H4 (cell line): Measurements from ENCODE around the gene LMF1. TPM values are rescaled to one million over a fixed set of nuclear protein-coding genes. Genes with fewer than 3 reads are reported as not detected.

Experiments
- DNase-seq: peaks from one replicate; pipeline ENCODE4 v3.0.0-alpha.2; 2015; ENCODE audit warnings: low spot score
- total RNA-seq: library from RNA; depleted of rRNA; stranded (reverse); fragments of >200 nt; shearing (Covaris generic); gene quantifications from 2 replicates; pipeline ENCODE4 v1.2.3, GENCODE V29; 2014

LMF1 gene
- total RNA-seq, 1 experiment from 2014 or later: 31.1 TPM

- DNase-seq: peak; percentile 91
Measured at GRCh38 chr16:1002399-1003166, 31.8 kb upstream of the LMF1 start.

- DNase-seq: no peak
Measured at GRCh38 chr16:1001096-1001495, 30.3 kb upstream of the LMF1 start.

GRCh38 chr16:1000608-1001007 is 29.8 kb upstream of the LMF1 start:
- no peak for DNase-seq

- DNase-seq: no peak
Measured at GRCh38 chr16:999677-1000076, 28.9 kb upstream of the LMF1 start.

GRCh38 chr16:998615-999014 is 27.8 kb upstream of the LMF1 start:
- no peak for DNase-seq

GRCh38 chr16:998211-998610 is 27.4 kb upstream of the LMF1 start:
- DNase-seq: no peak

- peak; percentile 65 for DNase-seq
Measured at GRCh38 chr16:997440-998051, 26.8 kb upstream of the LMF1 start.

- no peak for DNase-seq
Measured at GRCh38 chr16:996681-997080, 25.9 kb upstream of the LMF1 start.

- no peak for DNase-seq
Measured at GRCh38 chr16:995783-996182, 25.0 kb upstream of the LMF1 start.

- DNase-seq: no peak
Measured at GRCh38 chr16:995087-995486, 24.3 kb upstream of the LMF1 start.

GRCh38 chr16:993731-994130 is 22.9 kb upstream of the LMF1 start:
- no peak for DNase-seq

GRCh38 chr16:991773-992172 is 21.0 kb upstream of the LMF1 start:
- no peak for DNase-seq

GRCh38 chr16:991345-991744 is 20.6 kb upstream of the LMF1 start:
- no peak for DNase-seq

- no peak for DNase-seq
Measured at GRCh38 chr16:990516-991291, 19.9 kb upstream of the LMF1 start.

GRCh38 chr16:989354-989814 is 18.6 kb upstream of the LMF1 start:
- DNase-seq: no peak

GRCh38 chr16:988471-989353 is 17.9 kb upstream of the LMF1 start:
- no peak for DNase-seq

GRCh38 chr16:987906-988305 is 17.1 kb upstream of the LMF1 start:
- DNase-seq: no peak

- DNase-seq: no peak
Measured at GRCh38 chr16:986925-987582, 16.3 kb upstream of the LMF1 start.

- DNase-seq: no peak
Measured at GRCh38 chr16:986411-986810, 15.6 kb upstream of the LMF1 start.

GRCh38 chr16:985646-986400 is 15.0 kb upstream of the LMF1 start:
- no peak for DNase-seq
